WTC11 (cell line): Measurements from ENCODE around the gene ADK.

Source experiments
- FOXJ3 ChIP-seq: sonication (generic); formaldehyde crosslinking; IDR thresholded peaks from 2 replicates; pipeline ENCODE4 v1.9.0; 2021; ENCODE audit warnings: missing genetic modification reagents, mild to moderate bottlenecking, borderline replicate concordance
- FOXP1 ChIP-seq: sonication (generic); formaldehyde crosslinking; IDR thresholded peaks from 2 replicates; pipeline ENCODE4 v1.8.0; 2022; ENCODE audit warnings: missing genetic modification reagents, mild to moderate bottlenecking, moderate library complexity, borderline replicate concordance
- SP1 ChIP-seq: sonication (generic); formaldehyde crosslinking; conservative IDR thresholded peaks from 2 replicates; pipeline ENCODE4 v1.8.1; 2022; ENCODE audit warnings: missing genetic modification reagents
- USF2 ChIP-seq: sonication (generic); formaldehyde crosslinking; IDR thresholded peaks from 2 replicates; pipeline ENCODE4 v1.8.1; 2023; ENCODE audit warnings: mild to moderate bottlenecking, missing genetic modification reagents, moderate library complexity
- TF ChIP-seq, protein P1 (sequence below): sonication (generic); formaldehyde crosslinking; IDR thresholded peaks from 2 replicates; pipeline ENCODE4 v1.8.0; 2022; ENCODE audit warnings: mild to moderate bottlenecking, missing genetic modification reagents
- TF ChIP-seq, protein P2 (sequence below): fragments of 200-600 bp; IDR thresholded peaks from 2 replicates; pipeline ENCODE4 v1.8.0; 2022; ENCODE audit warnings: antibody characterized with exemption
- TF ChIP-seq, protein P3 (sequence below): fragments of 250-450 bp; sonication (Bioruptor Pico); IDR thresholded peaks from 2 replicates; pipeline ENCODE4 v2.1.2; 2022; ENCODE audit warnings: mild to moderate bottlenecking, moderate library complexity
- TF ChIP-seq, protein P4 (sequence below): sonication (generic); formaldehyde crosslinking; IDR thresholded peaks from 2 replicates; pipeline ENCODE4 v1.8.0; 2022; ENCODE audit warnings: mild to moderate bottlenecking, missing genetic modification reagents

DNA sequence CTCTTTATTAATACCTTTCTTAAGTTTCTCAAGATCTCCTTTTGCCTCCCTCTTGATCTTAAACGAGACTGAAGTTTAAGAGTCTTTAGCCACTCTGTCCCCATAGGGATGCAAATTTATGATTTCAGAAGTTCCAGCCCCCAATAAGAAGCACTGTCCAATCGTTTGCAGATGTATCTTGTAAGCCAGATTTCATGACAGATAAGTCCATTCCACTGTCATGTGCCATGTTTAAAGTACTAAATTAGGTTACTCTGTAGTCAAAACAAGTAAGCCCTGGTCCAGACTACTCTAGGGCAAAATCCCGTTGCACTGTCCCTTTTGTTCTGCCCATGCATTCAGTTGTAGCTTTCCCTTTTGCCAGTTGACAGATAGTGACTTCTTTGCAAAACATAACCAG, 518.2 kb downstream of the ADK start:
- TF ChIP-seq, protein P1, sequence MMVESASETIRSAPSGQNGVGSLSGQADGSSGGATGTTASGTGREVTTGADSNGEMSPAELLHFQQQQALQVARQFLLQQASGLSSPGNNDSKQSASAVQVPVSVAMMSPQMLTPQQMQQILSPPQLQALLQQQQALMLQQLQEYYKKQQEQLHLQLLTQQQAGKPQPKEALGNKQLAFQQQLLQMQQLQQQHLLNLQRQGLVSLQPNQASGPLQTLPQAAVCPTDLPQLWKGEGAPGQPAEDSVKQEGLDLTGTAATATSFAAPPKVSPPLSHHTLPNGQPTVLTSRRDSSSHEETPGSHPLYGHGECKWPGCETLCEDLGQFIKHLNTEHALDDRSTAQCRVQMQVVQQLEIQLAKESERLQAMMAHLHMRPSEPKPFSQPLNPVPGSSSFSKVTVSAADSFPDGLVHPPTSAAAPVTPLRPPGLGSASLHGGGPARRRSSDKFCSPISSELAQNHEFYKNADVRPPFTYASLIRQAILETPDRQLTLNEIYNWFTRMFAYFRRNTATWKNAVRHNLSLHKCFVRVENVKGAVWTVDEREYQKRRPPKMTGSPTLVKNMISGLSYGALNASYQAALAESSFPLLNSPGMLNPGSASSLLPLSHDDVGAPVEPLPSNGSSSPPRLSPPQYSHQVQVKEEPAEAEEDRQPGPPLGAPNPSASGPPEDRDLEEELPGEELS (CRISPR knock-in tag), result no peak
- no peak for TF ChIP-seq FOXP1 (CRISPR knock-in tag)
- TF ChIP-seq, protein P2, sequence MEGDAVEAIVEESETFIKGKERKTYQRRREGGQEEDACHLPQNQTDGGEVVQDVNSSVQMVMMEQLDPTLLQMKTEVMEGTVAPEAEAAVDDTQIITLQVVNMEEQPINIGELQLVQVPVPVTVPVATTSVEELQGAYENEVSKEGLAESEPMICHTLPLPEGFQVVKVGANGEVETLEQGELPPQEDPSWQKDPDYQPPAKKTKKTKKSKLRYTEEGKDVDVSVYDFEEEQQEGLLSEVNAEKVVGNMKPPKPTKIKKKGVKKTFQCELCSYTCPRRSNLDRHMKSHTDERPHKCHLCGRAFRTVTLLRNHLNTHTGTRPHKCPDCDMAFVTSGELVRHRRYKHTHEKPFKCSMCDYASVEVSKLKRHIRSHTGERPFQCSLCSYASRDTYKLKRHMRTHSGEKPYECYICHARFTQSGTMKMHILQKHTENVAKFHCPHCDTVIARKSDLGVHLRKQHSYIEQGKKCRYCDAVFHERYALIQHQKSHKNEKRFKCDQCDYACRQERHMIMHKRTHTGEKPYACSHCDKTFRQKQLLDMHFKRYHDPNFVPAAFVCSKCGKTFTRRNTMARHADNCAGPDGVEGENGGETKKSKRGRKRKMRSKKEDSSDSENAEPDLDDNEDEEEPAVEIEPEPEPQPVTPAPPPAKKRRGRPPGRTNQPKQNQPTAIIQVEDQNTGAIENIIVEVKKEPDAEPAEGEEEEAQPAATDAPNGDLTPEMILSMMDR, result no peak
- TF ChIP-seq FOXJ3, result no peak
- no peak for TF ChIP-seq SP1
- TF ChIP-seq USF2, result no peak
- TF ChIP-seq, protein P3, sequence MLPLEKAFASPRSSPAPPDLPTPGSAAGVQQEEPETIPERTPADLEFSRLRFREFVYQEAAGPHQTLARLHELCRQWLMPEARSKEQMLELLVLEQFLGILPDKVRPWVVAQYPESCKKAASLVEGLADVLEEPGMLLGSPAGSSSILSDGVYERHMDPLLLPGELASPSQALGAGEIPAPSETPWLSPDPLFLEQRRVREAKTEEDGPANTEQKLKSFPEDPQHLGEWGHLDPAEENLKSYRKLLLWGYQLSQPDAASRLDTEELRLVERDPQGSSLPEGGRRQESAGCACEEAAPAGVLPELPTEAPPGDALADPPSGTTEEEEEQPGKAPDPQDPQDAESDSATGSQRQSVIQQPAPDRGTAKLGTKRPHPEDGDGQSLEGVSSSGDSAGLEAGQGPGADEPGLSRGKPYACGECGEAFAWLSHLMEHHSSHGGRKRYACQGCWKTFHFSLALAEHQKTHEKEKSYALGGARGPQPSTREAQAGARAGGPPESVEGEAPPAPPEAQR, result no peak
- TF ChIP-seq, protein P4, sequence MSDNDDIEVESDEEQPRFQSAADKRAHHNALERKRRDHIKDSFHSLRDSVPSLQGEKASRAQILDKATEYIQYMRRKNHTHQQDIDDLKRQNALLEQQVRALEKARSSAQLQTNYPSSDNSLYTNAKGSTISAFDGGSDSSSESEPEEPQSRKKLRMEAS, result no peak
